Measurements from ENCODE around the gene ELMO1.

DNA sequence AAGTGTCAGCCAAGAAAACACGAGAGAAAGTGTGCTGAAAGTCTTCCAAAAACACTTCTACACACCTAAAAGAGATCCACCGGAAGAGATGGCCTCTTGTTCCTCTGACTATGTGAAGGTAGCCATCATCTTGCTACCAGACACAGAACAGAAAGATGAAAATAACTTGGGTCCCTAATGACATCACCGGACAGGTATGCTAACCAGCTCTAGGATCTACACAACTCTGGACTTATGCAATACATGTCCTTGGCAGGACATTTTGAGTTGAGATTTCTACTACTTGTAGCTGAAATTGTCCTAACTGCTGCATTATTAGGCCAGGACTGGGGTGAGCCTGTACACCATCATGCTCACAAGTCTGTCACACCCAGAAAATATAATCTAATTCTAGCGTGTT, 358.7 kb downstream of the ELMO1 start:
- TF ChIP-seq, protein P1, sequence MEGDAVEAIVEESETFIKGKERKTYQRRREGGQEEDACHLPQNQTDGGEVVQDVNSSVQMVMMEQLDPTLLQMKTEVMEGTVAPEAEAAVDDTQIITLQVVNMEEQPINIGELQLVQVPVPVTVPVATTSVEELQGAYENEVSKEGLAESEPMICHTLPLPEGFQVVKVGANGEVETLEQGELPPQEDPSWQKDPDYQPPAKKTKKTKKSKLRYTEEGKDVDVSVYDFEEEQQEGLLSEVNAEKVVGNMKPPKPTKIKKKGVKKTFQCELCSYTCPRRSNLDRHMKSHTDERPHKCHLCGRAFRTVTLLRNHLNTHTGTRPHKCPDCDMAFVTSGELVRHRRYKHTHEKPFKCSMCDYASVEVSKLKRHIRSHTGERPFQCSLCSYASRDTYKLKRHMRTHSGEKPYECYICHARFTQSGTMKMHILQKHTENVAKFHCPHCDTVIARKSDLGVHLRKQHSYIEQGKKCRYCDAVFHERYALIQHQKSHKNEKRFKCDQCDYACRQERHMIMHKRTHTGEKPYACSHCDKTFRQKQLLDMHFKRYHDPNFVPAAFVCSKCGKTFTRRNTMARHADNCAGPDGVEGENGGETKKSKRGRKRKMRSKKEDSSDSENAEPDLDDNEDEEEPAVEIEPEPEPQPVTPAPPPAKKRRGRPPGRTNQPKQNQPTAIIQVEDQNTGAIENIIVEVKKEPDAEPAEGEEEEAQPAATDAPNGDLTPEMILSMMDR (IDR thresholded peaks at IDR 0.05), result no peak
- TF ChIP-seq ZFX (IDR thresholded peaks at IDR 0.05; ENCODE audit: borderline replicate concordance), result no peak

Measured in 22Rv1 (cell line).